ENCODE results near the gene LALBA.

DNA sequence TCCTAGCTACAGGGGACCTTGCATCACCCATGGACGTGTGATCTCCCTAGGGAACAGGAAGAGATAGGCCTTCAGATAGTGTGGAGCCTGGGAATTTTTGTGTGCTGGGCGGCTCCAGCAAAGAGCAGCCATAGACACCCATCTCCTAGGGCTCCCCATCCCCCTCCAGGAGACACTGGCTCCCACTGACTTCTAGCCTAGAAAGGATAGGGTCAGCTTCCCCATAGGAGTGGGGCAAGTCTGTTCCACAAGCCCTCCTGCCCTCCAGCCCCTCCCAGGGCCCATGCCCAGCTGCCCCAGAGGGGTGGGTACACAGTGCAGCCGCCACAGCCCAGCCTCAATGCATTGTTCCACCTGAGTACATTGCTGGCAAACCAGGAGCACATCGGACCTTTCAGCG is 16.5 kb upstream of the LALBA start:
- no peak for TF ChIP-seq ELF4 (IDR thresholded peaks at IDR 0.05)
- TF ChIP-seq FOXM1 (IDR thresholded peaks at IDR 0.05; ENCODE audit: borderline replicate concordance): no peak
- TF ChIP-seq FOXK2 (IDR thresholded peaks at IDR 0.05): no peak
- TF ChIP-seq FOXA1 (IDR thresholded peaks at IDR 0.05): no peak
- TF ChIP-seq BHLHE40 (IDR thresholded peaks at IDR 0.05; ENCODE audit: borderline replicate concordance): no peak
- TF ChIP-seq TARDBP (IDR thresholded peaks at IDR 0.05): no peak
- no peak for TF ChIP-seq SUZ12 (IDR thresholded peaks at IDR 0.05)
- TF ChIP-seq SP1 (IDR thresholded peaks at IDR 0.05): no peak
